GM18526 (cell line): ENCODE results near the gene KLF13.

Source experiments
- POLR2A ChIP-seq: IDR thresholded peaks from 3 replicates; pipeline ENCODE4 v1.6.1; 2011; ENCODE audit not compliant: insufficient read length; ENCODE audit errors: extremely low read depth

The KLF13 gene

GRCh38 chr15:31427411-31427810 is 100.8 kb downstream of the KLF13 start:
- no peak for TF ChIP-seq POLR2A
